ENCODE data around the gene TSPAN11. TPM values are rescaled to one million over a fixed set of nuclear protein-coding genes. Genes with fewer than 3 reads are reported as not detected.

TSPAN11 gene
- total RNA-seq, 2 experiments from 2014 or later = not detected

DNA sequence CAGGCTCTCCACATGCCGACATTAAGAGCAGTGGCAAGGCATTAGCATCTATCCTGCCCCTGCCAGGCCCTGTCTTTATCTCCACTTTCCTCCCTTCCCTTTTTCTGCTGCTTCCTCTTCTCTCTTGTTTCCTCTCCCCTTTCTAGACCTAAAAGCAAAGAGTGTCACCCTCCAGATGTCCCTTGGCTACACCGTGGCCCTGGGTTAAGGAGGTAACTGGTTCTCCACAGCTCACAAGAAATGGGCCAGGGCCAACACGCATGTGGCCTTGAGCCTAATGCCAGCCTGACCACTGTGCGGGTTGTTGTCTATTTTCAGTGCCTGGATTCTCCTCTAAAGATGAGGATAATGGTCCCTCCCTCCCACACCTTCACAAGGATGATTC is 105.4 kb downstream of the TSPAN11 start:
- Mint-ChIP-seq H3K4me1 (no peaks in the 10 kb centered on the region), H3K27ac (no peak overlapping the region), H3K9me3 (ENCODE audit: low read depth) (no peaks in the 10 kb centered on the region), H3K4me3 (no peak overlapping the region), H3K27me3 (peaks cover 1% of the 10 kb centered on the region), H3K36me3 (ENCODE audit: low read depth) (no peaks in the 10 kb centered on the region)
- no peak for ATAC-seq
- no peak for DNase-seq
- ChIA-PET POLR2A (no interaction called here), CTCF (no interaction called here)
- intact Hi-C loops (cut with DNase I, micrococcal nuclease) = no loop called here

- Mint-ChIP-seq H3K4me1 (no peaks in the 10 kb centered on the region), H3K36me3 (ENCODE audit: low read depth) (no peaks in the 10 kb centered on the region), H3K27ac (no peak overlapping the region), H3K9me3 (ENCODE audit: low read depth) (no peaks in the 10 kb centered on the region), H3K4me3 (no peak overlapping the region), H3K27me3 (peaks cover 5% of the 10 kb centered on the region)
- ATAC-seq = no peak
- intact Hi-C loops (cut with DNase I, micrococcal nuclease) = no loop called here
- DNase-seq = no peak
- POLR2A ChIA-PET = no interaction called here
- CTCF ChIA-PET = interaction anchor here (0.6 kb wide), 1 partner anchor 282 kb away, joined by 3 read pairs; no protein-coding TSS in a partner anchor
Measured at GRCh38 chr12:31033146-31033545, 106.6 kb downstream of the TSPAN11 start.

DNA sequence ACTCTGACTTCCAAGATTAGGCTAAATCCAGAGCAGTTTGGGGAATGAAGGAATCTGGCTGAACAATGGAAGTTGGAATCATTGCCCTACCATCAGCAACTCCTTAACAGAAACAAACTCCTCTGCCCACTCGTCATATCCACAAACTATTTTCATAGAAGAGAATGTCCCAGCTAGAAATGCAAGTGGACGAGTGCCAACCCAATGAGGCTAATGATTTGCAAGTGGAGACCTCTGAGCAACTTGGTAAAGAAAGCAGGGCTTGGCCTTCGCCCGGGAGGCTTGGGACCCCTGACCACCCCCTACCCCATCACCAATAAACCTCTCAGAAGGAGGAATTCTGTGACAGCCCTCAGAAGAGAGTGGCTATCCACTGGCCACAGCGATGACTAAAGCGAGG is 107.1 kb downstream of the TSPAN11 start:
- ATAC-seq (no peak), DNase-seq (no peak)
- CTCF ChIA-PET = no interaction called here
- intact Hi-C loops (cut with DNase I, micrococcal nuclease) = no loop called here
- H3K4me1 Mint-ChIP-seq = no peaks in the 10 kb centered on the region
- peaks cover 6% of the 10 kb centered on the region for H3K27me3 Mint-ChIP-seq
- no peaks in the 10 kb centered on the region for H3K9me3 Mint-ChIP-seq (ENCODE audit: low read depth)
- H3K27ac Mint-ChIP-seq = no peak overlapping the region
- no peak overlapping the region for H3K4me3 Mint-ChIP-seq
- H3K36me3 Mint-ChIP-seq (ENCODE audit: low read depth) = no peaks in the 10 kb centered on the region
- POLR2A ChIA-PET = no interaction called here

DNA sequence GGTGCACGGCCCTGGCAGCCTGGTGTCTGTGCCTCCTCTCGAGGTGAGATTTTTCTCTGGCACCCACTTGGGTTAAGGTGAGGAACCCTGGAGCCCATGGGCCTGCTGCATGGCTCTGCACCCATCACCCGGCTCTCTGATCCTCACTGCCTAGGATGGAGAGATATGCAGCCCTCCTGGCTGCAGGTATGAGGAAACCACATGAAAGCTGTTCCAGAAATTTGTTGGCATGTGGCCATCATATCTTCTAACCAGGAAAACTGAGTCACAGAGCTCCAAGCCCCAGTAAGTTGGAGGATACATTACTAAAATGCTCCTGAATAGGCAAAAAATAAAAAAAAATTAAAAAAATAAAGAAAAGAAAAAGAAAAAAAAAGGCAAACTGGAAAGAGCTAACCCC is 107.8 kb downstream of the TSPAN11 start:
- intact Hi-C loops (cut with DNase I, micrococcal nuclease) = no loop called here

GRCh38 chr12:31035226-31035625 is 108.7 kb downstream of the TSPAN11 start:
- intact Hi-C loops (cut with DNase I, micrococcal nuclease) = no loop called here
- ATAC-seq = no peak
- ChIA-PET POLR2A (no interaction called here), CTCF (interaction anchor here (1.1 kb wide), 1 partner anchor 49 kb away, joined by 3 read pairs; no protein-coding TSS in a partner anchor)
- H3K9me3 Mint-ChIP-seq (ENCODE audit: low read depth) = no peaks in the 10 kb centered on the region
- H3K36me3 Mint-ChIP-seq (ENCODE audit: low read depth) = no peaks in the 10 kb centered on the region
- no peak overlapping the region for H3K27ac Mint-ChIP-seq
- H3K27me3 Mint-ChIP-seq = peaks cover 6% of the 10 kb centered on the region
- DNase-seq = no peak
- no peak overlapping the region for H3K4me3 Mint-ChIP-seq
- no peaks in the 10 kb centered on the region for H3K4me1 Mint-ChIP-seq

More for the DNA sequence above, 107.8 kb downstream of the TSPAN11 start:
- ATAC-seq (no peak), DNase-seq (no peak)
- H3K4me1 Mint-ChIP-seq = no peaks in the 10 kb centered on the region
- H3K27me3 Mint-ChIP-seq = peaks cover 6% of the 10 kb centered on the region
- no peak overlapping the region for H3K27ac Mint-ChIP-seq
- CTCF ChIA-PET = interaction anchor here (1.1 kb wide), 1 partner anchor 48 kb away, joined by 3 read pairs; no protein-coding TSS in a partner anchor
- H3K36me3 Mint-ChIP-seq (ENCODE audit: low read depth) = no peaks in the 10 kb centered on the region
- no peaks in the 10 kb centered on the region for H3K9me3 Mint-ChIP-seq (ENCODE audit: low read depth)
- POLR2A ChIA-PET = no interaction called here
- no peak overlapping the region for H3K4me3 Mint-ChIP-seq

DNA sequence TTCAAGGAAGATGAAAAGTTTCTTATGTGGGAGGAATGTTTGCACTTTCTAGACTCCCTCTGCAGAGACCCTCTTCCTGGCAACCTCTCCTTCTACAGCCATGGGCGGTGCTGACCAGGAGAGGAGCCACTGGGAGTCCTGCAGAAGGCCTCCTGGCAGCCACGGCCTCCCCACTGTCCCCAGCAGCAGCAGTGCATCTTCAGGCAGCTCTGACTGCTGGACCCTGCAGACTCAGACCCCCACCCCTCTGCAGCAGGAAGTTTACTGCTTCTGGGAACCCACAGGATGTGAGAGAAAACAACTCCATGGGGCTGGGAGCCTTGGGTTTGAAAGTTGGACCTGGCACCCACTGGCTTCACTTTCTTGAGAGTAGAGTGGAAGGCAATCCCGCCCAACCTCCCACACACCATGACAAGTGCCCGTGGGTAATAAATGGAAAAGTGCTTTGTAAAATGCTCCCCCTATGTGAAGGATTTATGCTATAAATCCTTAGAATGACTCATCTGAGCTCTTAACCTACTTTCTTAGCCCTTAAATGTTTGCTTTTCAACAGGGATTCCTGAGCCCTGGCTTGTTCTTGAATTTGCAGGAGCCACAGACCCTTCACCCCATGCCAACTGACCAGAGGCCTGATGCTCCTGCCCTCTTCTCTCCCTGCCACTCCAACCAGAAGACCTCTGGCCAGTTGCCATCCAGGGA is 109.6 kb downstream of the TSPAN11 start:
- ChIA-PET POLR2A (no interaction called here), CTCF (no interaction called here)
- no peaks in the 10 kb centered on the region for H3K4me1 Mint-ChIP-seq
- no peaks in the 10 kb centered on the region for H3K9me3 Mint-ChIP-seq (ENCODE audit: low read depth)
- H3K27me3 Mint-ChIP-seq = peaks cover 6% of the 10 kb centered on the region
- ATAC-seq (no peak), DNase-seq (no peak)
- H3K27ac Mint-ChIP-seq = no peak overlapping the region
- H3K36me3 Mint-ChIP-seq (ENCODE audit: low read depth) = no peaks in the 10 kb centered on the region
- intact Hi-C loops (cut with DNase I, micrococcal nuclease) = no loop called here
- no peak overlapping the region for H3K4me3 Mint-ChIP-seq

DNA sequence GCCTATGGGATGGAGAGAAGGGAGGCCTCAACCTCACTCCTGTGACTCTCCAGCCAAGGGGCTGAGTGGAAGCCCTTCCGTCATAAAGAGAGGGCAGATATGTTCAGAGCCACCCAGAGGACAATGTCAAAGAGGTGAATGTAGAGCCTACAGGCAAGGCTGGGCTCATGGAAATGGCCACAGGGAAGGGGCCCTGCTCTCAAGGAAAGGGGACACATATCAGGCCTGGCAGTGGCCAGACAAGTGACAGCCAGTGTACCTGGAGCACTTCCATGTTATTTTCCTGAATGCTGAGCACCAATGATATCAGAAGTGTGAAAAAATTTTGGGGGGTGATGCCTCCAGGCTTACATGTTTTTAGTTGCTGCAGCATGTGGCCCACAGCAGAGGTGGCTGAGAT is 110.5 kb downstream of the TSPAN11 start:
- ChIA-PET CTCF (no interaction called here), POLR2A (no interaction called here)
- Mint-ChIP-seq H3K27me3 (peaks cover 6% of the 10 kb centered on the region), H3K36me3 (ENCODE audit: low read depth) (no peaks in the 10 kb centered on the region), H3K27ac (no peak overlapping the region), H3K4me3 (no peak overlapping the region), H3K4me1 (no peaks in the 10 kb centered on the region), H3K9me3 (ENCODE audit: low read depth) (no peaks in the 10 kb centered on the region)
- ATAC-seq (no peak), DNase-seq (no peak)
- intact Hi-C loops (cut with DNase I, micrococcal nuclease) = no loop called here

DNA sequence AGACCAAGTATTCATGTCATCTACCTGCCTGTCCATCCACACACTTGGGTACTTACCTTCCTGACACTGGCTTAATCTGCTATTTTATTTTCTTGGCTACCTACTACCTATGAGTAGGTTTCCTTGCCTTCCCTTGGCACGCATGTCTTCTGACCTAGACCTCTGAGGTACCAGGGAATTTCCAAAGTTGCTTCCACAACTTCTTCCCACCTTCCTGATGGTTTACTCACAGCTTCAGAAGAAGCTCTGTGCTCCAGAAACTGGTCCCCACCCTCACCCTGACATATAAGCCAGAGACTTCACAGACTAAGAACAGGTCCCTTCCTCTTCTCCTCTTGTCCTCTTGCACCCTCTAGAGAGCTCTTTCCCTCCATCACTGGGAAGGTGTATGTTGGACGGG is 111.4 kb downstream of the TSPAN11 start:
- no peak for DNase-seq
- CTCF ChIA-PET = no interaction called here
- no peaks in the 10 kb centered on the region for H3K9me3 Mint-ChIP-seq (ENCODE audit: low read depth)
- POLR2A ChIA-PET = no interaction called here
- peaks cover 6% of the 10 kb centered on the region for H3K27me3 Mint-ChIP-seq
- H3K27ac Mint-ChIP-seq = no peak overlapping the region
- no peak overlapping the region for H3K4me3 Mint-ChIP-seq
- intact Hi-C loops (cut with DNase I, micrococcal nuclease) = no loop called here
- no peak for ATAC-seq
- no peaks in the 10 kb centered on the region for H3K4me1 Mint-ChIP-seq
- no peaks in the 10 kb centered on the region for H3K36me3 Mint-ChIP-seq (ENCODE audit: low read depth)

GRCh38 chr12:31041033-31041564 is 114.6 kb downstream of the TSPAN11 start:
- intact Hi-C loops (cut with DNase I, micrococcal nuclease) = no loop called here
- ChIA-PET POLR2A (no interaction called here), CTCF (no interaction called here)

More at GRCh38 chr12:31041033-31041564, 114.6 kb downstream of the TSPAN11 start:
- no peaks in the 10 kb centered on the region for H3K9me3 Mint-ChIP-seq (ENCODE audit: low read depth)
- ATAC-seq (no peak), DNase-seq (no peak)
- no peak overlapping the region for H3K27ac Mint-ChIP-seq
- no peak overlapping the region for H3K4me3 Mint-ChIP-seq
- no peaks in the 10 kb centered on the region for H3K36me3 Mint-ChIP-seq (ENCODE audit: low read depth)
- H3K27me3 Mint-ChIP-seq = peaks cover 6% of the 10 kb centered on the region
- H3K4me1 Mint-ChIP-seq = no peaks in the 10 kb centered on the region

Other genes starting within 250 kb of the TSPAN11 start
- gene IPO8, start 230.9 kb upstream of the TSPAN11 start, total RNA-seq = 10 to 100 TPM; 48.7 to 51.4 TPM
- gene CAPRIN2, start 171.8 kb upstream of the TSPAN11 start, total RNA-seq = 10 to 100 TPM; 10.0 to 19.8 TPM
- 100 to 1,000 TPM in 1 of 2 experiments, 10 to 100 TPM in 1; 97.0 to 125 TPM for gene DDX11, start 147.1 kb downstream of the TSPAN11 start, total RNA-seq

Measured in activated CD4-positive, alpha-beta T cell treated with anti-CD3 and anti-CD28 coated beads for 36 hours (primary cell).